Epithelial cell of umbilical artery (primary cell): ENCODE results near the gene RABL2A. TPM values are rescaled to one million over a fixed set of nuclear protein-coding genes. Genes with fewer than 3 reads are reported as not detected.

Experiments
- total RNA-seq: library from RNA; depleted of rRNA; stranded (reverse); fragments of >200 nt; gene quantifications from 2 replicates; pipeline ENCODE4 v1.2.3, GENCODE V29; 2014

The RABL2A gene
- 4.5 and 7.4 TPM in 2 replicates for total RNA-seq

GRCh38 chr2:113626616-113627330 lies at the start of gene RABL2A:
TSS of gene RABL2A (plus strand) at chr2:113627266. CDS start at chr2:113628607, 1,341 bp downstream.

Other genes starting within 250 kb of the RABL2A start
- 37.7 and 55.3 TPM in 2 replicates for gene ZNG1B, start 189.6 kb upstream of the RABL2A start, total RNA-seq
- gene FOXD4L1, start 128.6 kb upstream of the RABL2A start, total RNA-seq, result under 0.01 TPM in 1 of 2 replicates, not detected in the other
- gene SLC35F5, start 129.4 kb downstream of the RABL2A start, total RNA-seq, result 93.2 and 124 TPM in 2 replicates